Bone marrow (tissue), 2 donors: Measurements from ENCODE around the gene FAM216A.
A peak's percentile ranks its signal among the peaks of the same experiment; 100 is the strongest.
"Not testable (repeated sequence)": the region's sequence is repeated elsewhere in the genome, so short reads cannot be mapped to it uniquely, and the experiment has no call there.

Experiments used
- DNase-seq, 2 donors: peaks; one replicate each; lab custom pipeline; 2025; lab: John Stamatoyannopoulos, UW

Gene FAM216A

GRCh38 chr12:110501399-110501751, 32.7 kb downstream of the FAM216A start:
- peak in 1 of 2 donors; percentile 52 for DNase-seq

GRCh38 chr12:110501752-110502738, 33.4 kb downstream of the FAM216A start, which contains the start of the genes RAD9B and VPS29:
Gene RAD9B, plus strand, starts transcription at chr12:110502331. Its CDS starts 7 bp downstream, at chr12:110502338.
Gene VPS29, minus strand, starts transcription at chr12:110502111. Its CDS starts 60 bp downstream, at chr12:110502051.
- peak; percentile 93 to 99 for DNase-seq

- no peak for DNase-seq
These were observed 34.8 kb downstream of the FAM216A start for GRCh38 chr12:110503432-110503831.

GRCh38 chr12:110505332-110505731, 36.7 kb downstream of the FAM216A start:
- no peak for DNase-seq

GRCh38 chr12:110508071-110508586, 39.5 kb downstream of the FAM216A start:
- no peak for DNase-seq

- no peak for DNase-seq
These were observed 45.2 kb downstream of the FAM216A start for GRCh38 chr12:110513842-110514241.

- DNase-seq: no peak
These were observed 45.7 kb downstream of the FAM216A start for GRCh38 chr12:110514363-110514762.

- DNase-seq: no peak
These were observed 48.4 kb downstream of the FAM216A start for GRCh38 chr12:110516995-110517394.

GRCh38 chr12:110518014-110518413, 49.4 kb downstream of the FAM216A start:
- DNase-seq: not testable (repeated sequence)

- not testable (repeated sequence) for DNase-seq
These were observed 52.4 kb downstream of the FAM216A start for GRCh38 chr12:110520876-110521712.

GRCh38 chr12:110528277-110528839, 59.7 kb downstream of the FAM216A start:
- DNase-seq: no peak

- DNase-seq: no peak
These were observed 61.9 kb downstream of the FAM216A start for GRCh38 chr12:110530511-110530910.

GRCh38 chr12:110531741-110532333, 63.2 kb downstream of the FAM216A start:
- no peak for DNase-seq

GRCh38 chr12:110532644-110533043, 64.0 kb downstream of the FAM216A start:
- no peak for DNase-seq

- no peak for DNase-seq
These were observed 65.0 kb downstream of the FAM216A start for GRCh38 chr12:110533607-110534006.

- DNase-seq: no peak
These were observed 66.2 kb downstream of the FAM216A start for GRCh38 chr12:110534811-110535210.

GRCh38 chr12:110536834-110537604, 68.4 kb downstream of the FAM216A start:
- no peak for DNase-seq

- DNase-seq: no peak
These were observed 69.2 kb downstream of the FAM216A start for GRCh38 chr12:110537605-110538409.

GRCh38 chr12:110538869-110539622, 70.4 kb downstream of the FAM216A start:
- DNase-seq: no peak
